ENCODE measurements around the gene EYS. TPM values are rescaled to one million over a fixed set of nuclear protein-coding genes. Genes with fewer than 3 reads are reported as not detected.

EYS gene
- total RNA-seq, 1 donor from 2014 or later = not detected

DNA sequence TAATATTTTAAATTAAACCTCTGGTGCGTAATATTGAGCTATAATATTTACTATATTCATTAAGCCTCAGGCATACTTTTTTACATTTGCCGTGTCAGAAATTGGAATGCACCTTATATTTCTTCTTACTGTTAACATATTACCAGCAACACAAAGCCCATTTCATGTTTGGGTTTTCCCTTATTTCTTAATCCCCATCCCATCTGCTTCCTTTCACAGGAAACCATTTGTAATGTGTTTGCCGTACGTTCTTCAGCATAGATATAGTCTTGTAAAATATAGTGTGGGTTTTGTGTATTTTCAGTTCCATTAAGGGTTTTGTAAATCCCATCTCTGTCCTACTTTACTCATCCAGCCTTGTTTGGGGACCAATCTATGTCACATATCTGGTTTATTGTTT, 6.5 kb downstream of the EYS start:
- no peaks in the 10 kb centered on the region for H3K36me3 ChIP-seq
- TF ChIP-seq, protein P1, sequence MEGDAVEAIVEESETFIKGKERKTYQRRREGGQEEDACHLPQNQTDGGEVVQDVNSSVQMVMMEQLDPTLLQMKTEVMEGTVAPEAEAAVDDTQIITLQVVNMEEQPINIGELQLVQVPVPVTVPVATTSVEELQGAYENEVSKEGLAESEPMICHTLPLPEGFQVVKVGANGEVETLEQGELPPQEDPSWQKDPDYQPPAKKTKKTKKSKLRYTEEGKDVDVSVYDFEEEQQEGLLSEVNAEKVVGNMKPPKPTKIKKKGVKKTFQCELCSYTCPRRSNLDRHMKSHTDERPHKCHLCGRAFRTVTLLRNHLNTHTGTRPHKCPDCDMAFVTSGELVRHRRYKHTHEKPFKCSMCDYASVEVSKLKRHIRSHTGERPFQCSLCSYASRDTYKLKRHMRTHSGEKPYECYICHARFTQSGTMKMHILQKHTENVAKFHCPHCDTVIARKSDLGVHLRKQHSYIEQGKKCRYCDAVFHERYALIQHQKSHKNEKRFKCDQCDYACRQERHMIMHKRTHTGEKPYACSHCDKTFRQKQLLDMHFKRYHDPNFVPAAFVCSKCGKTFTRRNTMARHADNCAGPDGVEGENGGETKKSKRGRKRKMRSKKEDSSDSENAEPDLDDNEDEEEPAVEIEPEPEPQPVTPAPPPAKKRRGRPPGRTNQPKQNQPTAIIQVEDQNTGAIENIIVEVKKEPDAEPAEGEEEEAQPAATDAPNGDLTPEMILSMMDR (IDR thresholded peaks at IDR 0.05) = no peak
- no peaks in the 10 kb centered on the region for H3K9me3 ChIP-seq
- H3K4me3 ChIP-seq = no peak overlapping the region
- DNase-seq (no peak), ATAC-seq (no peak)
- H3K4me1 ChIP-seq = no peaks in the 10 kb centered on the region
- no peak overlapping the region for H3K27ac ChIP-seq
- H3K27me3 ChIP-seq (ENCODE audit: low read depth) = no peaks in the 10 kb centered on the region
- intact Hi-C loops (cut with DNase I) = no loop called here

DNA sequence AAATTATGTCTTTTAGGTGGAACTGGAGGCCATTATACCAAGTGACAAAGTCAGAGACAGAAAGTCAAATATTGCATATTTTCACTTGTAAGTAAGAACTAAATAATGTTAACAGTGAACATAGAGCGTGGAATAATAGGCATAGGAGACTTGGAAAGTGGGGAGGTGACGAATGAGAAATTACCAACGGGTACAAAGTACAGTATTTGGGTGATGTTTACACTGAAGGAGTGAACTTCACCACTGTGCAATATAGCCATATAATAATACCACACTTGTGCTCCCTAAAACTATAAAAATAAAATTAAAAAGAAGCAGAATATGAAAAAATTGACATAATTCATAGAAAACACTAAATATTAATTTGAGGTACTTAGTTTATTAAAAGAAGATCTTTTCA, 14.9 kb downstream of the EYS start:
- ATAC-seq (no peak), DNase-seq (no peak)
- no peak overlapping the region for H3K4me3 ChIP-seq
- H3K27ac ChIP-seq = no peak overlapping the region
- TF ChIP-seq, protein P1 (IDR thresholded peaks at IDR 0.05) = no peak
- intact Hi-C loops (cut with DNase I) = no loop called here
- no peaks in the 10 kb centered on the region for H3K36me3 ChIP-seq
- no peaks in the 10 kb centered on the region for H3K4me1 ChIP-seq
- no peaks in the 10 kb centered on the region for H3K9me3 ChIP-seq
- H3K27me3 ChIP-seq (ENCODE audit: low read depth) = no peaks in the 10 kb centered on the region

GRCh38 chr6:65680232-65680631, 26.8 kb downstream of the EYS start:
- H3K4me3 ChIP-seq = no peak overlapping the region
- TF ChIP-seq, protein P1 (IDR thresholded peaks at IDR 0.05) = no peak
- H3K27ac ChIP-seq = no peak overlapping the region
- DNase-seq (no peak), ATAC-seq (no peak)
- H3K9me3 ChIP-seq = no peaks in the 10 kb centered on the region
- intact Hi-C loops (cut with DNase I) = no loop called here
- H3K27me3 ChIP-seq (ENCODE audit: low read depth) = no peaks in the 10 kb centered on the region
- no peaks in the 10 kb centered on the region for H3K4me1 ChIP-seq
- H3K36me3 ChIP-seq = no peaks in the 10 kb centered on the region

- no peak for DNase-seq
- H3K27ac ChIP-seq = no peak overlapping the region
- intact Hi-C loops (cut with DNase I) = no loop called here
- no peaks in the 10 kb centered on the region for H3K4me1 ChIP-seq
- TF ChIP-seq, protein P1 (IDR thresholded peaks at IDR 0.05) = no peak
- no peak for ATAC-seq
- H3K9me3 ChIP-seq = no peaks in the 10 kb centered on the region
- H3K27me3 ChIP-seq (ENCODE audit: low read depth) = no peaks in the 10 kb centered on the region
- H3K4me3 ChIP-seq = no peak overlapping the region
- H3K36me3 ChIP-seq = no peaks in the 10 kb centered on the region
Observed at GRCh38 chr6:65671922-65672321, 35.1 kb downstream of the EYS start.

GRCh38 chr6:65667916-65668656, 38.9 kb downstream of the EYS start:
- H3K27ac ChIP-seq = no peak overlapping the region
- DNase-seq (no peak), ATAC-seq (no peak)
- intact Hi-C loops (cut with DNase I) = no loop called here
- no peaks in the 10 kb centered on the region for H3K27me3 ChIP-seq (ENCODE audit: low read depth)
- H3K9me3 ChIP-seq = no peaks in the 10 kb centered on the region
- H3K4me1 ChIP-seq = no peaks in the 10 kb centered on the region
- no peak overlapping the region for H3K4me3 ChIP-seq
- no peaks in the 10 kb centered on the region for H3K36me3 ChIP-seq
- TF ChIP-seq, protein P1 (IDR thresholded peaks at IDR 0.05) = no peak
